NCI-H345 treated with DMSO at 0.1 percent for 48 hours (cell line): ENCODE results near the gene MRGPRX1.
"Not testable (repeated sequence)": the region's sequence is repeated elsewhere in the genome, so short reads cannot be mapped to it uniquely, and the experiment has no call there.

Experiments used
- DNase-seq: peaks from one replicate; lab custom pipeline; 2025; ENCODE audit not compliant: unreplicated experiment; lab: John Stamatoyannopoulos, UW

The MRGPRX1 gene

GRCh38 chr11:18939314-18939713 lies at the start of gene MRGPRX1:
TSS of gene MRGPRX1 (minus strand) at chr11:18939414. CDS start at chr11:18934784, 4,630 bp downstream.
- DNase-seq = no peak

- no peak for DNase-seq
Observed at GRCh38 chr11:18987454-18988231, 48.4 kb upstream of the MRGPRX1 start.

- no peak for DNase-seq
Observed at GRCh38 chr11:18986744-18987143, 47.5 kb upstream of the MRGPRX1 start.

- no peak for DNase-seq
Observed at GRCh38 chr11:18981897-18982296, 42.7 kb upstream of the MRGPRX1 start.

GRCh38 chr11:18974192-18974591 lies 35.0 kb upstream of the MRGPRX1 start:
- no peak for DNase-seq

GRCh38 chr11:18972336-18972735 lies 33.1 kb upstream of the MRGPRX1 start:
- DNase-seq = no peak

GRCh38 chr11:18969720-18970119 lies 30.5 kb upstream of the MRGPRX1 start:
- no peak for DNase-seq

GRCh38 chr11:18958221-18958910 lies 19.2 kb upstream of the MRGPRX1 start:
- no peak for DNase-seq

GRCh38 chr11:18956630-18957029 lies 17.4 kb upstream of the MRGPRX1 start:
- DNase-seq = no peak

GRCh38 chr11:18936002-18936673 lies 3.1 kb downstream of the MRGPRX1 start:
- no peak for DNase-seq

- no peak for DNase-seq
Observed at GRCh38 chr11:18934195-18934814, 4.9 kb downstream of the MRGPRX1 start.

GRCh38 chr11:18927550-18928322 lies 11.5 kb downstream of the MRGPRX1 start:
- no peak for DNase-seq

- DNase-seq = not testable (repeated sequence)
Observed at GRCh38 chr11:18925426-18925825, 13.8 kb downstream of the MRGPRX1 start.

- DNase-seq = no peak
Observed at GRCh38 chr11:18912883-18913282, 26.3 kb downstream of the MRGPRX1 start.

- no peak for DNase-seq
Observed at GRCh38 chr11:18907391-18907790, 31.8 kb downstream of the MRGPRX1 start.

GRCh38 chr11:18900637-18901036 lies 38.6 kb downstream of the MRGPRX1 start:
- not testable (repeated sequence) for DNase-seq

- peak; percentile 19 for DNase-seq
Observed at GRCh38 chr11:18900151-18900611, 39.0 kb downstream of the MRGPRX1 start.

- DNase-seq = not testable (repeated sequence)
Observed at GRCh38 chr11:18891712-18892111, 47.5 kb downstream of the MRGPRX1 start.

GRCh38 chr11:18890615-18891014 lies 48.6 kb downstream of the MRGPRX1 start:
- no peak for DNase-seq
